ENCODE results near the gene INSIG1. TPM values are rescaled to one million over a fixed set of nuclear protein-coding genes. Genes with fewer than 3 reads are reported as not detected.

The INSIG1 gene
- total RNA-seq, 1 experiment from 2014 or later, result 92.6 TPM

DNA sequence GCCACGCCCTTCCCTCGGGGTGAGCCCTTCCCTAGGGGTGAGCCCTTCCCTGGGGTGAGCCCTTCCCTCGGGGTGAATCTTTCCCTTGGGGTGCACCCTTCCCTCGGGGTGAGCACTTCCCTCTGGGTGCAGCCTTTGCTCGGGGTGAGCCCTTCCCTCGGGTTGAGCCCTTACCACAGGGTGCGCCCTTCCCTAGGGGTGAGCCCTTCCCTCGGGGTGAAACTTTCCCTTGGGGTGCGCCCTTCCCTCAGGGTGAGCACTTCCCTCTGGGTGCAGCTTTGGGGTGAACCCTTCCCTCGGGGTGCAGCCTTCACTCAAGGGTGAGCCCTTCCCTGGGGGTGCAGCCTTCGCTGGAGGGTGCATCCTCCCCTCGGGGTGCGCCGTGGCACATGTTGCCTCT is 34.6 kb upstream of the INSIG1 start:
- H3K36me3 ChIP-seq (ENCODE audit: control insufficient read depth, insufficient read depth, low read length), result no peaks in the 10 kb centered on the region

DNA sequence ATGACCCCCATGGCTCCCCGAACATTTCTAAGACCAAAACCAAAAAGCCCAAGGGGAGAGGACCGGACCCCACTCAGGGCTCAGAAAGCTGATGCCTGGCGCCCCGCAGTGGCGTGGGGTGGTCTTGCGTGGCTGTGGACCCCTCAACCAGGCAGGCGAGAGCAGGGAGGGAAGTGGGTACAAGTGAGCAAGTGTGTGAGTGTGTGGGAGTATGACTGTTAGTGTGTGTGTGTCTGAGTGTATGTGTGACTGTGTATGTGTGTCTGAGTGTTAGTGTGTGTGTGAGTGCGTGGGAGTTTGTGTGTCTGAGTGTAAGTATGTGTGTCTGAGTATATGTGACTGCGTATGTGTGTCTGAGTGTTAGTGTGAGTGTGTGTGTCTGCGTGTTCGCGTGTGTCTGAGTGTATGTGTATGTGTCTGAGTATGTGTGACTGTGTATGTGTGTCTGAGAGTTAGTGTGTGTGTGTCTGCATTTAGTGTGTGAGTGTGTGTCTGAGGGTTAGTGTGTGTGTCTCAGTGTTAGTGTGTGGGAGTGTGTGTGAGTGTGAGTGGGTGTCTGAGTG is 34.0 kb upstream of the INSIG1 start:
- in situ Hi-C loops (cut with HindIII; ENCODE audit: low pct_unique_long_range_greater_than_20kb, low sequenced_read_pairs) (no loop called here), intact Hi-C loops (cut with micrococcal nuclease; ENCODE audit: unreplicated experiment) (no loop called here)
- H3K27me3 ChIP-seq (ENCODE audit: control insufficient read depth, insufficient read depth, low read length), result no peaks in the 10 kb centered on the region
- CTCF ChIA-PET, result no interaction called here
- H3K9me3 ChIP-seq (ENCODE audit: control insufficient read depth, insufficient read depth, low read depth, low read length), result no peaks in the 10 kb centered on the region
- no TSS peak for BruUV-seq (replicated peaks)
- H3K36me3 ChIP-seq (ENCODE audit: control insufficient read depth, insufficient read depth, low read length), result no peaks in the 10 kb centered on the region
- H3K4me1 ChIP-seq (ENCODE audit: control insufficient read depth, insufficient read depth, low read length), result no peaks in the 10 kb centered on the region
- ATAC-seq, result no peak
- POLR2A ChIA-PET, result no interaction called here
- TF ChIP-seq SIN3A (IDR thresholded peaks at IDR 0.05; ENCODE audit: borderline replicate concordance, insufficient read depth, low read depth, low read length), result no peak
- TF ChIP-seq TCF7L2 (IDR thresholded peaks at IDR 0.05; ENCODE audit: low read depth, low read length), result no peak
- no peak for TF ChIP-seq POLR2AphosphoS5 (IDR thresholded peaks at IDR 0.05; ENCODE audit: low read depth, low read length)
- TF ChIP-seq, protein P1, sequence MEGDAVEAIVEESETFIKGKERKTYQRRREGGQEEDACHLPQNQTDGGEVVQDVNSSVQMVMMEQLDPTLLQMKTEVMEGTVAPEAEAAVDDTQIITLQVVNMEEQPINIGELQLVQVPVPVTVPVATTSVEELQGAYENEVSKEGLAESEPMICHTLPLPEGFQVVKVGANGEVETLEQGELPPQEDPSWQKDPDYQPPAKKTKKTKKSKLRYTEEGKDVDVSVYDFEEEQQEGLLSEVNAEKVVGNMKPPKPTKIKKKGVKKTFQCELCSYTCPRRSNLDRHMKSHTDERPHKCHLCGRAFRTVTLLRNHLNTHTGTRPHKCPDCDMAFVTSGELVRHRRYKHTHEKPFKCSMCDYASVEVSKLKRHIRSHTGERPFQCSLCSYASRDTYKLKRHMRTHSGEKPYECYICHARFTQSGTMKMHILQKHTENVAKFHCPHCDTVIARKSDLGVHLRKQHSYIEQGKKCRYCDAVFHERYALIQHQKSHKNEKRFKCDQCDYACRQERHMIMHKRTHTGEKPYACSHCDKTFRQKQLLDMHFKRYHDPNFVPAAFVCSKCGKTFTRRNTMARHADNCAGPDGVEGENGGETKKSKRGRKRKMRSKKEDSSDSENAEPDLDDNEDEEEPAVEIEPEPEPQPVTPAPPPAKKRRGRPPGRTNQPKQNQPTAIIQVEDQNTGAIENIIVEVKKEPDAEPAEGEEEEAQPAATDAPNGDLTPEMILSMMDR (IDR thresholded peaks at IDR 0.05), result no peak
- TF ChIP-seq, protein P2, sequence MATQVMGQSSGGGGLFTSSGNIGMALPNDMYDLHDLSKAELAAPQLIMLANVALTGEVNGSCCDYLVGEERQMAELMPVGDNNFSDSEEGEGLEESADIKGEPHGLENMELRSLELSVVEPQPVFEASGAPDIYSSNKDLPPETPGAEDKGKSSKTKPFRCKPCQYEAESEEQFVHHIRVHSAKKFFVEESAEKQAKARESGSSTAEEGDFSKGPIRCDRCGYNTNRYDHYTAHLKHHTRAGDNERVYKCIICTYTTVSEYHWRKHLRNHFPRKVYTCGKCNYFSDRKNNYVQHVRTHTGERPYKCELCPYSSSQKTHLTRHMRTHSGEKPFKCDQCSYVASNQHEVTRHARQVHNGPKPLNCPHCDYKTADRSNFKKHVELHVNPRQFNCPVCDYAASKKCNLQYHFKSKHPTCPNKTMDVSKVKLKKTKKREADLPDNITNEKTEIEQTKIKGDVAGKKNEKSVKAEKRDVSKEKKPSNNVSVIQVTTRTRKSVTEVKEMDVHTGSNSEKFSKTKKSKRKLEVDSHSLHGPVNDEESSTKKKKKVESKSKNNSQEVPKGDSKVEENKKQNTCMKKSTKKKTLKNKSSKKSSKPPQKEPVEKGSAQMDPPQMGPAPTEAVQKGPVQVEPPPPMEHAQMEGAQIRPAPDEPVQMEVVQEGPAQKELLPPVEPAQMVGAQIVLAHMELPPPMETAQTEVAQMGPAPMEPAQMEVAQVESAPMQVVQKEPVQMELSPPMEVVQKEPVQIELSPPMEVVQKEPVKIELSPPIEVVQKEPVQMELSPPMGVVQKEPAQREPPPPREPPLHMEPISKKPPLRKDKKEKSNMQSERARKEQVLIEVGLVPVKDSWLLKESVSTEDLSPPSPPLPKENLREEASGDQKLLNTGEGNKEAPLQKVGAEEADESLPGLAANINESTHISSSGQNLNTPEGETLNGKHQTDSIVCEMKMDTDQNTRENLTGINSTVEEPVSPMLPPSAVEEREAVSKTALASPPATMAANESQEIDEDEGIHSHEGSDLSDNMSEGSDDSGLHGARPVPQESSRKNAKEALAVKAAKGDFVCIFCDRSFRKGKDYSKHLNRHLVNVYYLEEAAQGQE (IDR thresholded peaks at IDR 0.05; ENCODE audit: insufficient read depth in 1 of 2, low read depth in 2 of 2, low read length in 1 of 2), result no peak
- no peak for DNase-seq (ENCODE audit: low read depth, low spot score)
- no peak overlapping the region for H3K4me3 ChIP-seq (ENCODE audit: low read depth in 2 of 2, low read length in 2 of 2)
- no peak overlapping the region for H3K27ac ChIP-seq (ENCODE audit: low read length)

More for the DNA sequence above, 34.6 kb upstream of the INSIG1 start:
- ChIA-PET POLR2A (no interaction called here), CTCF (no interaction called here)
- no peak for DNase-seq (ENCODE audit: low read depth, low spot score)
- in situ Hi-C loops (cut with HindIII; ENCODE audit: low pct_unique_long_range_greater_than_20kb, low sequenced_read_pairs) (no loop called here), intact Hi-C loops (cut with micrococcal nuclease; ENCODE audit: unreplicated experiment) (no loop called here)
- H3K9me3 ChIP-seq (ENCODE audit: control insufficient read depth, insufficient read depth, low read depth, low read length), result no peaks in the 10 kb centered on the region
- no peak overlapping the region for H3K4me3 ChIP-seq (ENCODE audit: low read depth in 2 of 2, low read length in 2 of 2)
- TF ChIP-seq TCF7L2 (IDR thresholded peaks at IDR 0.05; ENCODE audit: low read depth, low read length) (no peak), POLR2AphosphoS5 (IDR thresholded peaks at IDR 0.05; ENCODE audit: low read depth, low read length) (no peak), SIN3A (IDR thresholded peaks at IDR 0.05; ENCODE audit: borderline replicate concordance, insufficient read depth, low read depth, low read length) (no peak)
- TF ChIP-seq, protein P1 (IDR thresholded peaks at IDR 0.05), result no peak
- TF ChIP-seq, protein P2 (IDR thresholded peaks at IDR 0.05; ENCODE audit: insufficient read depth in 1 of 2, low read depth in 2 of 2, low read length in 1 of 2), result no peak
- H3K27me3 ChIP-seq (ENCODE audit: control insufficient read depth, insufficient read depth, low read length), result no peaks in the 10 kb centered on the region
- ATAC-seq, result no peak
- no peak overlapping the region for H3K27ac ChIP-seq (ENCODE audit: low read length)
- no TSS peak for BruUV-seq (replicated peaks)
- H3K4me1 ChIP-seq (ENCODE audit: control insufficient read depth, insufficient read depth, low read length), result no peaks in the 10 kb centered on the region
